ENCODE data around the gene FOXP3. TPM values are rescaled to one million over a fixed set of nuclear protein-coding genes. Genes with fewer than 3 reads are reported as not detected.

The FOXP3 gene
- total and polyA plus RNA-seq, 2 of the 8 experiments (the other 6 are each of a cell fraction or from before 2014, with no cell fraction given), result 0.37 to 0.54 TPM

- no peak for TF ChIP-seq CEBPB (IDR thresholded peaks at IDR 0.05; ENCODE audit: low read depth, low read length)
- no peak for TF ChIP-seq TCF12 (IDR thresholded peaks at IDR 0.05; ENCODE audit: low read depth, low read length)
- no peak for TF ChIP-seq ATF2 (IDR thresholded peaks at IDR 0.05; ENCODE audit: low read length)
- TF ChIP-seq ATF3 (IDR thresholded peaks at IDR 0.05; ENCODE audit: insufficient read depth, low read depth, low read length), result no peak
- no peak for TF ChIP-seq BACH1 (IDR thresholded peaks at IDR 0.05; ENCODE audit: low read length)
- TF ChIP-seq FOSL1 (IDR thresholded peaks at IDR 0.05; ENCODE audit: insufficient read depth, low read depth, low read length), result no peak
- no peak for TF ChIP-seq RNF2 (IDR thresholded peaks at IDR 0.05; ENCODE audit: borderline replicate concordance, low read depth, low read length, missing control alignments, poor library complexity, severe bottlenecking)
- TF ChIP-seq MAX (IDR thresholded peaks at IDR 0.05), result no peak
- no peak for TF ChIP-seq TBP (IDR thresholded peaks at IDR 0.05; ENCODE audit: low read depth, low read length)
- no peak for TF ChIP-seq NRF1 (IDR thresholded peaks at IDR 0.05; ENCODE audit: low read depth, low read length)
- no peak for TF ChIP-seq RBBP5 (IDR thresholded peaks at IDR 0.05; ENCODE audit: borderline replicate concordance, low read depth, low read length)
- 0 out of 2 replicates have a peak, but pooled peaks have one; percentile 38 for TF ChIP-seq CREB1 (IDR thresholded peaks at IDR 0.05)
- TF ChIP-seq CTCF (IDR thresholded peaks at IDR 0.05; ENCODE audit: control extremely low read depth in 1 of 3, insufficient read depth in 1 of 3, low read depth in 1 of 3, low read length in 3 of 3), result peak in 2 of 3 experiments; percentile 17 to 34; a peak in 2 of 4 replicates
Observed at GRCh38 chrX:49282647-49283011, 18.1 kb upstream of the FOXP3 start (continued).

All from H1 (cell line).